ENCODE measurements around the gene KRTAP24-1. TPM values are rescaled to one million over a fixed set of nuclear protein-coding genes. Genes with fewer than 3 reads are reported as not detected.

KRTAP24-1 gene
- total and polyA plus RNA-seq, 2 experiments from 2014 or later, result not detected

DNA sequence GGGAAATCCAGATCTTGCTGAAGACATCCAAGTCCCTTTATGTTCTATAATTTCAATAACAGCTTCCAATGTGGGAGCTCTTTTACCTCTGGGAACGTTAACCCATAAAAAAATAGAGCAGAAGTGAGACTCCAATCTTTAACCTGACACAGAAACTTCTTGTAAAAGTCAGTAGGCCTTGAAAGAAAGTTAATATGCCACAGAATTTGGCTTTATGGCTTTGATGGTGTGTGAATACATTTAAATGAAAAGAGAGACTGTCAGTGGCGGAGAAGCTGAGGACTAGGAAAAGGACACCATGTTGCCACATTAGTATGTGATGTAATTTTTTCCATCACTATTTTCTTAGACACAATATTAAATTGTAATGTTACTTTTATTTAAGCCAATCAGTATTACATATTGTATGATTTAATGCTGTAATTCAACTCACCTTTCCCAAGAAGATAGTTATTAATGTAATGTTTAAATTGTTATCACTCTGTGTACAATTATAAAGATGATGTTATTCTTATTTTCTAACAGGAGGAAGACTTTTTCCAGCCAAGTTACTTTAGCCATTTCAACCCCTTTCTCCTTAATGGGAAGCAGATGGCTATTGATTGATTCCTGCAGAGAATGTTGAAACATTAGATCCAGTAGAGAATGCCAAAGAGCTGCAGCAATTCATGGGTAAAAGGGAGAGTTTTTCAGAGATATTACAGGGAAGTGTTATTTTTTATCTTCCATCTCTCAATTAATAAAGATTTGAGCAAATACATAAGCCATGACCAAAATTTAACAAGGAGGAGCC lies 49.3 kb downstream of the KRTAP24-1 start:
- DNase-seq (ENCODE audit: low spot score), result no peak
- Histone ChIP-seq H3K27me3 (no peaks in the 10 kb centered on the region), H3K27ac (no peak overlapping the region)

DNA sequence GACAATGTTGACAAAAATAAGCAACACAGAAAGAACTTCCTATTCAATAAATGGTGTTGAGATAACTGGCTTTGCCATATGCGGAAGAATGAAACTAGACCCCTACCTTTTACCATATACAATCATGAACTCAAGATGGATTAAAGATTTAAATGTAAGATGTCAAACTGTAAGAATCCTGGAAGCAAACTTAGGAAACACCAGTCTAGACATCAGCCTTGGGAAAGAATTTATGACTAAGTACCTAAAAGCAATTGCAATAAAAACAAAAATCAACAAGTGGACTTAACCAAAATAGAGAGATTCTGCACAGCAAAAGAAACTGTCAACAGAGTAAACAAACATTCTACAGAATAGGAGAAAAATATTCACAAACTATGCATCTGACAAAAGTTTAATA lies 50.7 kb downstream of the KRTAP24-1 start:
- Histone ChIP-seq H2AFZ (no peak overlapping the region), H3K79me2 (no peaks in the 10 kb centered on the region), H3K9me3 (ENCODE audit: low read depth) (no peaks in the 10 kb centered on the region), H3K27ac (no peak overlapping the region), H3K4me3 (no peak overlapping the region), H3K4me1 (ENCODE audit: insufficient read depth) (peaks cover 11% of the 10 kb centered on the region), H3K36me3 (replicated peaks; ENCODE audit: insufficient read depth, low read depth) (no peaks in the 10 kb centered on the region), H3K27me3 (no peaks in the 10 kb centered on the region), H3K4me2 (no peak overlapping the region), H3K9me2 (replicated peaks; ENCODE audit: insufficient read depth) (no peaks in the 10 kb centered on the region), H4K20me1 (ENCODE audit: insufficient read depth, poor library complexity, severe bottlenecking) (no peaks in the 10 kb centered on the region)
- DNase-seq (ENCODE audit: low spot score), result no peak
- WGBS (ENCODE audit: low lambda C conversion rate, missing lambda C conversion rate), result 97% methylated on average over 1 of the region's 1 CpG
- TF ChIP-seq EZH2 (IDR thresholded peaks at IDR 0.05; ENCODE audit: borderline replicate concordance), result no peak
- TF ChIP-seq EZH2phosphoT487 (IDR thresholded peaks at IDR 0.05; ENCODE audit: low read depth, severe bottlenecking, unreplicated experiment), result no peak
- TF ChIP-seq, protein P1, sequence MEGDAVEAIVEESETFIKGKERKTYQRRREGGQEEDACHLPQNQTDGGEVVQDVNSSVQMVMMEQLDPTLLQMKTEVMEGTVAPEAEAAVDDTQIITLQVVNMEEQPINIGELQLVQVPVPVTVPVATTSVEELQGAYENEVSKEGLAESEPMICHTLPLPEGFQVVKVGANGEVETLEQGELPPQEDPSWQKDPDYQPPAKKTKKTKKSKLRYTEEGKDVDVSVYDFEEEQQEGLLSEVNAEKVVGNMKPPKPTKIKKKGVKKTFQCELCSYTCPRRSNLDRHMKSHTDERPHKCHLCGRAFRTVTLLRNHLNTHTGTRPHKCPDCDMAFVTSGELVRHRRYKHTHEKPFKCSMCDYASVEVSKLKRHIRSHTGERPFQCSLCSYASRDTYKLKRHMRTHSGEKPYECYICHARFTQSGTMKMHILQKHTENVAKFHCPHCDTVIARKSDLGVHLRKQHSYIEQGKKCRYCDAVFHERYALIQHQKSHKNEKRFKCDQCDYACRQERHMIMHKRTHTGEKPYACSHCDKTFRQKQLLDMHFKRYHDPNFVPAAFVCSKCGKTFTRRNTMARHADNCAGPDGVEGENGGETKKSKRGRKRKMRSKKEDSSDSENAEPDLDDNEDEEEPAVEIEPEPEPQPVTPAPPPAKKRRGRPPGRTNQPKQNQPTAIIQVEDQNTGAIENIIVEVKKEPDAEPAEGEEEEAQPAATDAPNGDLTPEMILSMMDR (IDR thresholded peaks at IDR 0.05; ENCODE audit: poor library complexity), result no peak

More for the DNA sequence above, 49.3 kb downstream of the KRTAP24-1 start:
- Histone ChIP-seq H3K79me2 (no peaks in the 10 kb centered on the region), H3K9me3 (ENCODE audit: low read depth) (no peaks in the 10 kb centered on the region), H3K36me3 (replicated peaks; ENCODE audit: insufficient read depth, low read depth) (no peaks in the 10 kb centered on the region), H4K20me1 (ENCODE audit: insufficient read depth, poor library complexity, severe bottlenecking) (no peaks in the 10 kb centered on the region), H3K4me2 (peak overlapping the region; percentile 5), H2AFZ (no peak overlapping the region), H3K4me3 (no peak overlapping the region), H3K9me2 (replicated peaks; ENCODE audit: insufficient read depth) (no peaks in the 10 kb centered on the region), H3K4me1 (ENCODE audit: insufficient read depth) (peaks cover under 1% of the 10 kb centered on the region)
- WGBS (ENCODE audit: low lambda C conversion rate, missing lambda C conversion rate), result 61% methylated on average over 2 of the region's 2 CpGs
- TF ChIP-seq, protein P1 (IDR thresholded peaks at IDR 0.05; ENCODE audit: poor library complexity), result no peak
- TF ChIP-seq EZH2 (IDR thresholded peaks at IDR 0.05; ENCODE audit: borderline replicate concordance) (no peak), EZH2phosphoT487 (IDR thresholded peaks at IDR 0.05; ENCODE audit: low read depth, severe bottlenecking, unreplicated experiment) (no peak)

Other genes with a start within 250 kb of the KRTAP24-1 start
- gene CLDN17, start 116.1 kb downstream of the KRTAP24-1 start, total RNA-seq, result not detected in 2 replicates
- not detected in 2 replicates for gene CLDN17, start 116.1 kb downstream of the KRTAP24-1 start, polyA plus RNA-seq
- gene CLDN8, start 66.9 kb downstream of the KRTAP24-1 start, total RNA-seq, result 0.67 and 0.84 TPM in 2 replicates
- gene CLDN8, start 66.9 kb downstream of the KRTAP24-1 start, polyA plus RNA-seq, result 0.44 and 0.64 TPM in 2 replicates
- not detected in 2 replicates for gene KRTAP25-1, start 6.6 kb upstream of the KRTAP24-1 start, total RNA-seq
- gene KRTAP25-1, start 6.6 kb upstream of the KRTAP24-1 start, polyA plus RNA-seq, result not detected in 2 replicates
- gene KRTAP26-1, start 37.4 kb upstream of the KRTAP24-1 start, total RNA-seq, result not detected in 2 replicates
- gene KRTAP26-1, start 37.4 kb upstream of the KRTAP24-1 start, polyA plus RNA-seq, result not detected in 2 replicates
- gene KRTAP27-1, start 54.7 kb upstream of the KRTAP24-1 start, total RNA-seq, result not detected in 2 replicates
- gene KRTAP27-1, start 54.7 kb upstream of the KRTAP24-1 start, polyA plus RNA-seq, result not detected in 2 replicates
- not detected in 2 replicates for gene KRTAP23-1, start 65.7 kb upstream of the KRTAP24-1 start, total RNA-seq
- not detected in 2 replicates for gene KRTAP23-1, start 65.7 kb upstream of the KRTAP24-1 start, polyA plus RNA-seq
- gene KRTAP13-2, start 89.3 kb upstream of the KRTAP24-1 start, total RNA-seq, result not detected in 2 replicates
- not detected in 2 replicates for gene KRTAP13-2, start 89.3 kb upstream of the KRTAP24-1 start, polyA plus RNA-seq
- not detected in 2 replicates for gene KRTAP13-1, start 113.1 kb upstream of the KRTAP24-1 start, total RNA-seq
- not detected in 2 replicates for gene KRTAP13-1, start 113.1 kb upstream of the KRTAP24-1 start, polyA plus RNA-seq
- not detected in 2 replicates for gene KRTAP13-3, start 143.0 kb upstream of the KRTAP24-1 start, total RNA-seq
- not detected in 2 replicates for gene KRTAP13-3, start 143.0 kb upstream of the KRTAP24-1 start, polyA plus RNA-seq
- not detected in 2 replicates for gene KRTAP13-4, start 147.3 kb upstream of the KRTAP24-1 start, total RNA-seq
- gene KRTAP13-4, start 147.3 kb upstream of the KRTAP24-1 start, polyA plus RNA-seq, result not detected in 2 replicates
- not detected in 2 replicates for gene KRTAP15-1, start 157.3 kb upstream of the KRTAP24-1 start, total RNA-seq
- gene KRTAP15-1, start 157.3 kb upstream of the KRTAP24-1 start, polyA plus RNA-seq, result not detected in 2 replicates
- gene KRTAP19-1, start 197.4 kb upstream of the KRTAP24-1 start, total RNA-seq, result not detected in 2 replicates
- gene KRTAP19-1, start 197.4 kb upstream of the KRTAP24-1 start, polyA plus RNA-seq, result not detected in 2 replicates
- not detected in 2 replicates for gene KRTAP19-2, start 204.5 kb upstream of the KRTAP24-1 start, total RNA-seq
- not detected in 2 replicates for gene KRTAP19-2, start 204.5 kb upstream of the KRTAP24-1 start, polyA plus RNA-seq
- gene KRTAP19-3, start 209.1 kb upstream of the KRTAP24-1 start, total RNA-seq, result not detected in 2 replicates
- gene KRTAP19-3, start 209.1 kb upstream of the KRTAP24-1 start, polyA plus RNA-seq, result not detected in 2 replicates
- not detected in 2 replicates for gene KRTAP19-4, start 214.2 kb upstream of the KRTAP24-1 start, total RNA-seq
- gene KRTAP19-4, start 214.2 kb upstream of the KRTAP24-1 start, polyA plus RNA-seq, result not detected in 2 replicates
- not detected in 2 replicates for gene KRTAP19-5, start 219.2 kb upstream of the KRTAP24-1 start, total RNA-seq
- gene KRTAP19-5, start 219.2 kb upstream of the KRTAP24-1 start, polyA plus RNA-seq, result not detected in 2 replicates

Measured in hepatocyte (in vitro differentiated cells).